Measurements from ENCODE around the gene APOF.
"Not testable (repeated sequence)": the region's sequence is repeated elsewhere in the genome, so short reads cannot be mapped to it uniquely, and the experiment has no call there.

The APOF gene

DNA sequence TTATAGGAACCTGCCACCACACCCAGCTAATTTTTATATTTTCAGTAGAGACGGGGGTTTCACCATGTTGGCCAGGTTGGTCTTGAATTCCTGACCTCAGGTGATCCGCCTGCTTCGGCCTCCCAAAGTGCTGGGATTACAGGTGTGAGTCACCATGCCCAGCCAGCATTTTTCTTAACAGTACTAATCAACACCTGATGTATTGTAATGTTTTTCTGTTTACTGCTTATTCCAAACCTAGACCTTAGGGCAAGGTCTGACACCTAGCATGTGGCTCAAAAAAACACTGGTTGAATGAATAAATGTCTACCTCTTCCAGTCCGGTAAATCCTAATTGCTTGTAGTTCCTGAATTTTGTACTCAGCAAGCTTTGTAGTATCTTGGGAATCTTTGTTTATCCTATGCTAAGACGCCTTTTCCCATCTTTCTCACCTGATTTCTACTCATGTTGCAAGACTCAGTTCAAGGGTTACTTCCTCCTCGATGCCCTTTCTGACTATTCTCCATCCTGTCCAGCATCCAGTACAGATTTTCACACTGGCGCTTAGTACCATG lies 31.6 kb downstream of the APOF start:
- DNase-seq = no peak

DNA sequence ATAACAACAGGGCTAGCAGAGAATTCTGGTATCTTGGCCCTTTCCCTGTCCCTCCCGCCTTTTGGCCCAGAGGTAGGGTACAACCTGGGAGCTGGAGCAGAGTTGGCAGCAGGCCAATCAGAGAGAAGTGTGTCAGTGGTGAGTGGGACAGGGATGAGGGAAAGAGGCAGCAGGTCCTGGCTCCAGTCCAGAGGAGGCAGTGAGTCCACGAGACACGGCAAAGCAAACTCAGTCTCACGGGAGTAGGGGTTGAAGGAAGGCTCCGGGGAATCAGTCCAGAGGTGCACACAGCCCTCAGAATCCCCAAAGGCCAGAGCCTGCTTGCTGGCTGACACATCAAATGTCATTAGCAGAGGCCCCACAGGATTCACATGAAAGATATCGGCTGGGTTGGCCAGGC lies 36.1 kb downstream of the APOF start:
- no peak for DNase-seq

DNA sequence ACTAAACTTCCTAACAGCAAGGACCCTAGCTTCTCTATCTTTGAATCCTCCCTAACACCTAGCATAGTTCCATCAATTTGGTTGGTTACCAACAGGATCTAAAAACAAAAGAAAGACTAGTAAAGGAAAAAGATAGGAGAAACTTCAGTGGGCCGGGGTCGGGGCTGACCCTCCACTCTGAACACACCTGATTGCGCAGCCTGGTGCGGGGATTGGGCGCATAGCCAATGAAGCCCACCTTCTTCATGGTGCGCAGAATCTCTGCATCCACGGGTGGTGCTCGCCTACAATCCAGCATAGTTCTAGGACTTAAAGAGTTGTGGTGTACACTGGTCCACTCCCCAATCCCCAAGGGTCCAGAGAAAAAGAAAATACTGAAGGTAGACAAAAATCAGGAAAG lies 36.5 kb downstream of the APOF start:
- DNase-seq = no peak

DNA sequence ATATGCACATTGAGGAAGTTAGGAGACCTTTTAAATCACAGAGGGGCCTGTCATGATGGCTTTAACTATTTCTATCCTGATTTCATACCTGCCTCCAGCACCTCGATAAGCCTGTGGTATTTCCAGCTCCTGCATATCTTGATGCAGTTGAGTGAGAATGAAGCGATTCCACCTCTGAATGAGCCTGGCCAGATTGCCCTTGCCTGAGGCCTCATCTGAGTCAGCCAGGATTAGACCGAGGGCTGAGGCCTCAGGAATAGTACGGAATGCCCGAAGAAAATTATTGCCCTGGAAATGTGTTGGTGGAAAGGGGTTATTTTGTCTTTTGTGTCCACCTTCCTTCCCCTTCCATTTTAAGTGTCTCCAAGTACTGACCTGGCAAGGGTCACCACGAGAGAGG lies 38.5 kb downstream of the APOF start:
- no peak for DNase-seq

GRCh38 chr12:56321610-56322009 lies 41.0 kb downstream of the APOF start:
- DNase-seq = not testable (repeated sequence)

GRCh38 chr12:56321027-56321426 lies 41.6 kb downstream of the APOF start:
- no peak for DNase-seq

- no peak for DNase-seq
These were observed 45.0 kb downstream of the APOF start for GRCh38 chr12:56317675-56318074.

DNA sequence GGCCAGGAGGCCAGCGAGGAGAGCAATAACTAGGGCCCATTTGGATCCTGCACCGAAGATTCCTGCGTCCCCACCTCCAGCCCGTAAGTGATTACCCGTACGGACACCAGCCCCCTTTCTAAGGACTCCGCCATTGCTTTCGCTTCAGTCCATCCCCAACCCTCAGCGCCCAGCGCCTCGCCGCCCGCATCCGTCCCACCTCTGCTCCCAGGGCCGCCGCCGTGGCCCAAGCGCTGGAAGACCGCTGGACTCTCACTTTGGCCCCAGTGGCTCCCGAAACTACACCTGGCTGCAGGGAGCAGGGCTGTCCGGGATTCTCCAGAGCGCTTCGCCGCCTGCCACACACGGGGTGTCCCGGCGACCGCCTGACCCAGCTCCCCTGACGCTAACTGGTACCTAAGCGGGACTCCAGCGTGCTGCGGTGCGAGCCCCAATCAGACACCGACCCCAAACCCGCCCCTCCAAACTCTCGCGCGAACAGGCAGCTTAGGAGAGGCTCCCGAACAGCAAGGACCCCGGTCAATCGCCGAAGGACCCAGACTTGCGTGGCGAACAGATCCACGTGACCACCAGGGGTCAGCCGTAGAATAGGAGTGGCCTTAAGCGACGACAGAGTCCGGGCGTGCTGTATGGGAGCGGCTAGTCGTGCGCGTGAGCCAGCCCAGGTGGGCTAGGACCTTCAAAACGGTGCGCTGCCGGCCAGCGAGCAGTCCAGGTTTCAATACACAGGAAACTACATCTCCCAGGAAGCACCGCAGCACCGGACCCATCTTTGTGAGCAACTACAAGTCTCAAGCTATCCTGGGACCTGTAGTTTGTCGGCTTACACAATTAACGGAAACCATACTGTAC lies 46.8 kb downstream of the APOF start, which contains the start of gene CNPY2:
Gene CNPY2 (minus strand): TSS at position 367 of the 852 bp plus-strand sequence. CDS start 771 bp downstream, outside the sequence.
- peak; percentile 95 for DNase-seq

DNA sequence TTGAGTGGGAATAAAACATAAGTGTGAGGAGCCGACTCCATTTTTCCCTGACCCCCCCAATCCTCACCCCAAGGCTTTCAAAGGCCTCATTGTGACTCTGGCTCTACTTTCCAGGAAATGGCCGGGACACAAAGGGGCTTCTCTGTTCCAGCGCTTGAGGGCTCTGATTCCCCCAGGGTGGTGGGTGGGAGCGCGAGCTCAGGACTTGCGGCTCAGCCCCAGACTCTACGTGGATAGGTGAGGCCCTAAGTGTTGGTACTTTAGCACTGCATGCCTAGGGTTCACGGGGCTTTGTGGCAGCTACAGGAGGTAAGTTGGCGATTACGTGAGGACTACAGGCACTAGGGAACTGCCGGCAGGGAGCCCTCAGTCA lies 47.4 kb downstream of the APOF start:
- no peak for DNase-seq

DNA sequence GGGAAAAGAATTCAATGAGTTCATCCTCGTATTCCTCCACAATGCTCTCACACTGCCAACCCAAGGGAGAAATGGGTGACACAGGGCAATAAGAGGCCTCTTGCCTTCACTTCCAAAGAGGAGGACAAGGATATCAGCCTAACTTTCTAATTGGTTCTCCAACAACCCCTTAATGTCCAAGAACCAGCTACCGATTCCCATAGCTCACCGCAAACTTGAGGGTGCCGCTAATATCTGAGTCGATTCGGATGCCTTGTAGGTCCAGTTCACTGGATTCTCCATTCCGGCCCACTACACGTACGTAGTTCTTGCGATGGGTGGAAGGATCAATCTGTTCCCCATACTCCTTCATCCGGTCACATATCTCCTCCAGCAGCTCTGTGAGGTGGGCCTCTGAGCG lies 51.7 kb downstream of the APOF start:
- DNase-seq = no peak
